ENCODE data around the gene RFXANK.
"Not testable (repeated sequence)": the region's sequence is repeated elsewhere in the genome, so short reads cannot be mapped to it uniquely, and the experiment has no call there.

RFXANK gene

DNA sequence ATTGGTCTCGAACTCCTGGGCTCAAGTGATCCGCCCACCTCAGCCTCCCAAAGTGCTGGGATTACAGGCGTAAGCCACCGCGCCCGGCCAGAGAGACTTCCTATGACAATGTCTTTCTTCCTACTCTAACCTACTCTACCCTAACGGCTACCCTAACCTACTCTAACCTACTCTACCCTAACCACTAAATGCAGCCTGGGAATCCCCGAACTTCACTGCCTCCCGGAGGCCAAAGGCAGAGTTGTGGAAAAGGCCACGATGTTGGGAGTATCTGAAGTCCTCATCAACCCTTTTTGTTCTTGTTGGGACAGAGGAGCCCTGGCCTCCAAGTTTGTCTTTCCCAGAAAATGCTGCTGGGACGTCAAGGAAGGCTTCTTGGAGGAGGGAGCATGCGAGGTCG, 12.1 kb downstream of the RFXANK start:
- DNase-seq (ENCODE audit: extremely low read depth in 1 of 2, low read depth in 1 of 2): no peak

DNA sequence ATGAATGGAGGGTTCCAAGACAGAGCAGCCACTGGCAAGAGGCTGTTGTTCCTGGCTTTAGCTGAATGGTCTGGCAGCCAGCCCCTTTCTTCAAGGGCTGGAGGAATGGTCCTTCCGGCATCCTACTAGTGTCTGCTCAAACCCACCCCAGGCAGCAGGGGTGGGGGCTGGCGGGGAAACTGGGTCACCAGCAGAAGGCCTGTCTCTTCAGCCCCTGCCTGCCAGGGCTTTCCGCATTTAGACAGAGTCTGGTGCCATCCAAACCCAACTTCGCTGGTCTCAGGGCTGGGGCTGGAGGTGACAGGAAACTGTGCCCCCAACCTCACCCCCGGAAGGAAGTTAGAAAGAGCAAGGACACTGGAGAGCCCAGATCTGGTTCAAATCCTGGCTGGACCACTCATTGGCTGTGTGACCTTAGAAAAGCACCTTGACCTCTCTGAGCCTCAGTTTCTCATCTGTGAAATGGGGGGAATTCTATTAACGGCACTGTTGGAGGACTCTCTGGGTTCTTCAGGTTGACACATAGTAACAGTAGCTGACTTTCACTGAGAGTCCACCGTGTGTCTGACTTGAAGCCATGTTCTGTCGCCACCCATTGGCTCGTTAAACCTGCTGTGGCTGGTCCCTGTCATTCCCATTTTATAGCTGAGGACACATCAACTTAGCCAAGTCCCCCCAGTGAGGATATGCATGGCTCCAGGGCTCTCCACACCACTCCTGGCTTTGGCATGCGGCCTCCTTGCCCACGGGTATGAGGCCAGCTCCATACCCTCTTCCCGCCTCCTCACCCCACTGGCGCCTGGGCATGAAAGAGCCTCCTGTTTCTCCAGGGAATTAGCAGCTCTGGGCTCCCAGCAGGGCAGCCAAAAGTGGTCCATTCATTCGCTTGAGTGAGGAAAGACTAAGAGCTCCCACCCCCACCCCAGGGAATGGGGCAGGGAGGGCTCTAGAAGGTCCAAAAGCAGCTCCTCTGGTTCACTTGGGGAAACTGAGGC, 13.7 kb downstream of the RFXANK start:
- no peak for DNase-seq (ENCODE audit: extremely low read depth in 1 of 2, low read depth in 1 of 2)

- DNase-seq (ENCODE audit: extremely low read depth in 1 of 2, low read depth in 1 of 2): no peak
Observed at GRCh38 chr19:19206938-19207337, 14.9 kb downstream of the RFXANK start.

DNA sequence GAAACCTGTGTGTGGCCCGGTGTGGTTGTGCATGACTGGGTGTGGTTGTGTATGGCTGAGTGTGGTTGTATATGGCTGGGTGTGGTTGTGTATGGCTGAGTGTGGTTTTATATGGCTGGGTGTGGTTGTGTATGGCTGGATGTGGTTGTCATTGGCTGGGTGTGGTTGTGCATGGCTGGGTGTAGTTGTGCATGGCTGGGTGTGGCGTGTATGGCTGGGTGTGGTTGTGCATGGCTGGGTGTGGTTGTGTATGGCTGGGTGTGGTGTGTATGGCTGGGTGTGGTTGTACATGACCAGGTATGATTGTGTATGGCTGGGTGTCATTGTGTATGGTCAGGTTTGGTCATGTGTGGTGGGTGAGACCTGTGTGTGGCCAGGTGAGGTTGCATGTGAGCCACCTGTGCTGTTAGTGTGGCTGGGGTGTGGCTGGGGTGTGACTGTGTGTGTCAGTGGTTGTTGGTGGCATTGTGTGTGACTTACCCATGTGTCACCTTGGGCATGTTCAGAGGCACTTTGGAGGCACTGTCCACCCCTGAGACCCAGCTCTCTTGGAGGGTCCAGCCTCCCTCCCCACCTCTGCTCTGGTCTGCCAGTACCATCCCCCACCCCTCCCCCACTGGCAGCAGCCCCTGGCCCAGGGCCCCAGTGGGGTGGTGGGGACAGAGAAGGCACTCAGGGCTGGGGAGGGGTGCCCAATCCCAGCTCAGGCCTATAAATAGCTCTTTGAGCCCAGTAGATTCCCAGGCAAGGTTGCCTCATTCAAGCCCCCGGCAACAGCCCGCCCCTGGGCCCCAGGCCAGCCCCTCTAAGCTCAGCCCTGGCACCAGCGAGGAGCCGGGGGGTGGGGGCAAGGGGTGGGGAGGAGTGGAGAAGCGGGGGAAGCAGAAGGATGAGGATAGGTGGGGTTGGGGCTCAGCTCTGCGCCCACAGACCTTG, 15.8 kb downstream of the RFXANK start:
- no peak for DNase-seq (ENCODE audit: extremely low read depth in 1 of 2, low read depth in 1 of 2)

GRCh38 chr19:19209372-19209771, 17.3 kb downstream of the RFXANK start:
- no peak for DNase-seq (ENCODE audit: extremely low read depth in 1 of 2, low read depth in 1 of 2)

DNA sequence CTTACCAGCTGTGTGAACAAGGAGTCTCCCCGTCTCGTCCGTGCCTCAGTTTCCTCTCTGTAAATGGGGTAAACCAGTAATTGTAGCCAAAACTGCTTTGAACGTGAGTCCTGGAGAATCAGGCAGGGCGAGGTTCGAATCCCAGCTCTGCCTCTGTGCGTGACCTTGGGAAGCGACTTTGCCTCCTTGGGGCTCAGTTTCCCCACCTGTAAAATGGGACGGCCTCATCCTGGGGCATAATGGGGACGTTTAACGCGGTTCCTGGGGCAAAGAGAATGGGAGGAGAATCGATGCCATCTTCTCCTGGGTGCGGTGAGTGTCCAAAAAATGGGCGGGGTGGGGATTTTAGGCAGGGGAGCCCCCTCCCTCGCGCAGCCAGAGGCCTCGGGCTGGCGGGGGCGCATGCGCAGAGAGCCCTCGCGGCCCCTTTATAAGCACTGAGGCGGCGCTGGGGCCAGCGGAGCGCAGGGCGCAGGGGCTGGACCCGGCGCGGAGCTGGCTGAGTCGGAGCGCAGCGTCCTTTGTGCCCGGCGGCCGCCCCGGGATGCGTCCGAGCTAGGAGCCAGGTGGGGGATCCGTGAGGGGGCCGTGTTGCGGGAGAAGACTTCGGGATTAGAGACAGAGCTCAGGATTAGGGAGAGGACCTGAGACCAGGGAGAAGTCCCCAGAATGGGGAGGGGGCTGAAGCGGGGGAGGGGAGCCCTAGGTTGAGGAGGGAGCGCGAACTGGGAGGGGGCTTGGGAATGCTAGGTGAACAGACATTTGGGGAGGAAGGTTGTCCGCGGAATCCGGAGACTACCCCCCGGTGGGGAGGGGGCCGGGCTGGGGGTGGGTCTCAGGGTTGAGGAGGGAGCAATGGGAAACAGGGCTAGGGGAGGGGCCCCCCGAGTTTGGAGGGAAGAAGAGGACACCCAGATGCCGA, 19.7 kb downstream of the RFXANK start, which contains the start of gene NCAN:
Gene NCAN, plus strand, starts transcription at position 460 of the 922 bp plus-strand sequence. CDS start 4,996 bp downstream, outside the sequence.
- no peak for DNase-seq (ENCODE audit: extremely low read depth in 1 of 2, low read depth in 1 of 2)

DNA sequence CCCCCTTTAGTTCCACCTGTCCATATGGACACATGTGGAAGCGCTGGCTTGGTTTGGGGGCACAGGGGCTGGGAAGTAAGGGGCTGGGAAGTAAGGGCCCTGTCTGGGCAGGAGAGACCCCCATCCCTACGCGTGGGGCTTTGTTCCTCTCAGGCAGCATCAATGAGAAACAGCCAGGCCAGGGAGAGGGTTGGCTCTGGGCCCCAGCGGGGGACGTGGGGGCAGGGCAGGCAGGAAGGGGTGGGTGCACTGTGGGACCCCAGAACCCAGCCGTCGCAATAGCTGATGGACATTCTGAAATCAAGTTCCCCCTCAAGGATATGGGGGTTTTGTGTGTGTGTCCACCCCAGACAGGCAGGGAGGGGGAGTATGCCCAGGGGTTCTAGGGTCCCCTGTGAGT, 20.9 kb downstream of the RFXANK start:
- DNase-seq (ENCODE audit: extremely low read depth in 1 of 2, low read depth in 1 of 2): no peak

DNA sequence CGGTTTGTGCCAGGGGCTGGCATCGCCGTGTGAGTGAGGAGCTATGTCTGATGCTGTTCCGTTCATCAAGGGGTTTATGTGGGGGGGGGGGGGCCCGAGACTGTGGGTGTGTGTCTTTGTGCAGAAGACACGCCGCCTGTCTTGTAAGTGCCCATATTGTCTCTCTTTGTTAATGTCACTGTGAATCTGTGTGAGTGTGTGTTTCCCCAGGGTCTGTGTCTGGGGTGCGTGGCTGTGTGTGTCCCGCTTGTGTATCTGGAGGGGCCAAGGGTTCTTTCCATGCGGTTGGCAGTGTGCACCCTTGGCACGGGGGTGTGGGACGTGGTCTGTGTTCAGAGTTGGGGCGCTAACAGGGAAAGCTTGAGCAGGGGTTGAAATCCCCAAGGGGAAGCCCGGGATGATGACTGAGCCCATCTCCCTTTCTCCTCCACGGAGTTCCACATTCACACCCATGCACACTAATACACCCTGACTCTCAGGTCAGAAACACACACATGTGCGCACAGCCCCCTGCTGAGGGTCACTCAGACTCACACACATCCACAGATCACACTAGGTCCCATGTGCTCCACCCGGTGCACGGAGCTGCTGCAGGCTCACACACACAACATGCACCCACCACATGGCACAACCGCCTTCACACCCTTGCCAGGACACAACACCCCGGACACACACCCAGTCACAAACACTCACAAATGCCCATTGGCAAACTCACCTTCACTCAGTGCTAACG, 21.5 kb downstream of the RFXANK start:
- no peak for DNase-seq (ENCODE audit: extremely low read depth in 1 of 2, low read depth in 1 of 2)

DNA sequence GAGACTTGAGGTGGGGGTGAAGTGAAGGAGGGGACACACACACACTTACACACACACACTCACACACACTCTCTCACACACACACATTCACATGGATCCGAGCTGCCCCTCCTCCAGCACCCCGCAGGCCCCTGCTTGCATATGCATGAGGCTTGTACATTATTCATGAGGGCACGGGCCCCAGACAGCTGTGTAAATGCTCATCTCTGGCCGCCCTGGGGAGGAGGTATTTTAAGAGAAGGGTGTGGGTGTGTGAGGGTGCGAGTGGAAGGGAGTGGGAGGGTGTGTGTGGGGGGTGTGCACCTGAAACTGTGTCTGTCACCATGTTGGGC, 22.1 kb downstream of the RFXANK start:
- no peak for DNase-seq (ENCODE audit: extremely low read depth in 1 of 2, low read depth in 1 of 2)

GRCh38 chr19:19214892-19215291, 22.8 kb downstream of the RFXANK start:
- peak in 1 of 2 donors; percentile 22 for DNase-seq (ENCODE audit: extremely low read depth in 1 of 2, low read depth in 1 of 2)

DNA sequence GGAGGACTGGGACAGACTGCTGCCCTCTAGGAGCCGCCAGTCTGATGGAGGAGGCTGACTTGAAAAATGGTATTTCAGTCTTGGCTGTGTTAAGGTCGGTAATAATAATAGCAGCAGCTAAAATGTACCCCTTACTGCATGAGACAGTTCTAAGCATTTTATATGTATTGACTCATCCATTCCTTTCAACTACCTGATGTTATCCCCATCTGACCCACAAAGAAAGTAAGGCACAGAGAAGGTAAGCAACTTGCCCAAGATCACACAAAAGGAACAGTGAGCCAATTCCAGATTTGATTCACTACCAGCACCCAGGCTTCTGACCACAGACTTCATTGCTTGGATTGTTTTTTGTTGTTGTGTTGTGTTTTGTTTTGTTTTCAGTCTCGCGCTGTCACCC, 23.7 kb downstream of the RFXANK start:
- no peak for DNase-seq (ENCODE audit: extremely low read depth in 1 of 2, low read depth in 1 of 2)

GRCh38 chr19:19217099-19217498, 25.0 kb downstream of the RFXANK start:
- DNase-seq (ENCODE audit: extremely low read depth in 1 of 2, low read depth in 1 of 2): no peak

DNA sequence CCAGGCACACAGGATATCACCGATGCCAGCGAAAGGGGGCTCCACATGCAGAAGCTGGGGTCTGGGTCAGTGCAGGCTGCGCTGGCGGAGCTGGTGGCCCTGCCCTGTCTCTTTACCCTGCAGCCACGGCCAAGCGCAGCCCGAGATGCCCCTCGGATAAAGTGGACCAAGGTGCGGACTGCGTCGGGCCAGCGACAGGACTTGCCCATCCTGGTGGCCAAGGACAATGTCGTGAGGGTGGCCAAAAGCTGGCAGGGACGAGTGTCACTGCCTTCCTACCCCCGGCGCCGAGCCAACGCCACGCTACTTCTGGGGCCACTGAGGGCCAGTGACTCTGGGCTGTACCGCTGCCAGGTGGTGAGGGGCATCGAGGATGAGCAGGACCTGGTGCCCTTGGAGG, 26.9 kb downstream of the RFXANK start:
- no peak for DNase-seq (ENCODE audit: extremely low read depth in 1 of 2, low read depth in 1 of 2)

- DNase-seq (ENCODE audit: extremely low read depth in 1 of 2, low read depth in 1 of 2): not testable (repeated sequence)
Observed at GRCh38 chr19:19221000-19221399, 28.9 kb downstream of the RFXANK start.

DNA sequence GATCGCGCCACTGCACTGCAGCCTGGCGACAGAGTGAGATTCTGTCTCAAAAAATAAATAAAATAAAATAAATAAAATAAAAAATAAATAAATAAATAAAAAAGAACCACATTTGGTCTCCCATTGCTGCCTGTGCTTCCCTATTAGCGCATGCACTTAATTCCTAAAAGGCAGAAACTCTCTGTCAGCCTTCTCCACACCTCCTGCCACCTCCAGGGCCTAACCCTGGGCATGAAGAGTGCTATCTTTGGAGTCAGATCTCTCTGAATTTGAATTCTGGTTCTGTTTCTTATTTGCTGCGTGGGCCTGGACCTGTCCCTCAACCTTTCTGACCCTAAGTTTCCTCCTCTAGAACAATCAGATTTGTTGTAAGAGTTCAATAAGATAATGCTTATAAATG, 31.0 kb downstream of the RFXANK start:
- DNase-seq (ENCODE audit: extremely low read depth in 1 of 2, low read depth in 1 of 2): no peak

GRCh38 chr19:19223636-19224035, 31.6 kb downstream of the RFXANK start:
- no peak for DNase-seq (ENCODE audit: extremely low read depth in 1 of 2, low read depth in 1 of 2)

DNA sequence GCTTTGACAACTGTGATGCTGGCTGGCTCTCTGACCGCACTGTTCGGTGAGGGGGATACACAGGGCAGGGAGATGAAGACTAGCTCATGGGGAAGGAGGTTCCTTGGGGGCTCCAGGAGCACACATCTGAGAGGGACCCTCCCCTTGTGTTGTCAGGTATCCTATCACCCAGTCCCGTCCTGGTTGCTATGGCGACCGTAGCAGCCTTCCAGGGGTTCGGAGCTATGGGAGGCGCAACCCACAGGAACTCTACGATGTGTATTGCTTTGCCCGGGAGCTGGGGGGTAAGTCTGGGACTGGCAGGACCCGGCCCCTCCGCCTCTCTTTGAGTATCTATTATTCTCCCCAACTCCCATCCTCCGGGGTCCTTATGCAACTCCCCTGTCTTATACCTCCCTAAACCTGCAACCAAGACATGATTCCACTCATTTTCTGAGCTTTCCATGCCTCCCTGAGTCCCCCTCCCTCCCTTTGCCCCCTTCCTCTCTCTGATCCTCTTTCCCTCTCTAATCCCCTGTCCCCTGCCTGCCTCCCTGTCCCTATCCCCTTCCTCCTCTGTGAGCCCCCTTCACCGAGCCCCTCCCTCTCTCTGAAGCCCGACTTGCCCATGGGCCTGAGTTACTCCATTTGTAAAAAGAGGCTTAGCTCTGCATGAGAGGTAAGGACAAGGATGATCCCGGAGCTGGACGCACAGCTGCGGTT, 32.2 kb downstream of the RFXANK start:
- DNase-seq (ENCODE audit: extremely low read depth in 1 of 2, low read depth in 1 of 2): no peak

GRCh38 chr19:19224852-19225494, 32.9 kb downstream of the RFXANK start:
- DNase-seq (ENCODE audit: extremely low read depth in 1 of 2, low read depth in 1 of 2): peak; percentile 34 to 67

DNA sequence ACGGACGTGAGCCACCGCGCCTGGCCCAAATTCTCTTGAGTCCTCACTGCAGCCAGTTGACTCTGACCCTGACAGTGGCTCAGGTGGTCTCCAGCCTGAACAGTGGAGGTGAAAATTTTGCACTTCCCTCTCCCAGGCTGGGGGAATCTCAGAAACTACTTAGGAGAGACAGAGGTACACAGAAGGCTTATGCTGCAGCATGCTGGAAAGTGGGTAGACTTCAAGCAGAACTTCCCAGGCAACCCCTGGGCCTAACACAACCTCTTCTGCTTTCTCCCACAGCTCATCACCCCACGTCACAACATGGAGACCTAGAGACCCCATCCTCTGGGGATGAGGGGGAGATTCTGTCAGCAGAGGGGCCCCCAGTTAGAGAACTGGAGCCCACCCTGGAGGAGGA, 34.1 kb downstream of the RFXANK start:
- DNase-seq (ENCODE audit: extremely low read depth in 1 of 2, low read depth in 1 of 2): no peak
